ENCODE data around the gene COPG1. TPM values are rescaled to one million over a fixed set of nuclear protein-coding genes. Genes with fewer than 3 reads are reported as not detected.
A peak's percentile ranks its signal among the peaks of the same experiment; 100 is the strongest.

COPG1 gene
- total and polyA plus RNA-seq, 2 of the 13 experiments (the other 11 are each of a cell fraction or from before 2014, with no cell fraction given): 98.6 to 166 TPM

- TF ChIP-seq NR2F6 (IDR thresholded peaks at IDR 0.05) (peak; percentile 59; the same call in 1 of the 2 replicates), NR2F6 (CRISPR knock-in tag; IDR thresholded peaks at IDR 0.05) (no peak), ZNF317 (CRISPR knock-in tag; IDR thresholded peaks at IDR 0.05) (0 out of 2 replicates have a peak, but pooled peaks have one; percentile 36), SIN3A (IDR thresholded peaks at IDR 0.05; ENCODE audit: borderline replicate concordance, low read depth, low read length) (peak; percentile 38; the same call in 1 of the 2 replicates), ZBTB46 (CRISPR knock-in tag; IDR thresholded peaks at IDR 0.05; ENCODE audit: borderline replicate concordance) (no peak), SMYD3 (CRISPR knock-in tag; IDR thresholded peaks at IDR 0.05) (peak; percentile 49; the same call in 1 of the 2 replicates), ZKSCAN5 (CRISPR knock-in tag; IDR thresholded peaks at IDR 0.05) (peak; percentile 99), ZNF609 (CRISPR knock-in tag; IDR thresholded peaks at IDR 0.05; ENCODE audit: borderline replicate concordance) (peak; percentile 28; the same call in 1 of the 2 replicates), ZNF713 (CRISPR knock-in tag; IDR thresholded peaks at IDR 0.05) (no peak), TBX3 (IDR thresholded peaks at IDR 0.05; ENCODE audit: borderline replicate concordance) (no peak), NR2F1 (CRISPR knock-in tag; IDR thresholded peaks at IDR 0.05) (peak; percentile 40 to 46; a peak in 2 of 4 replicates), ZNF619 (CRISPR knock-in tag; IDR thresholded peaks at IDR 0.05) (peak; percentile 65; the same call in 1 of the 2 replicates), TFDP2 (CRISPR knock-in tag; IDR thresholded peaks at IDR 0.05) (peak; percentile 92), SP1 (IDR thresholded peaks at IDR 0.05) (no peak), SP1 (CRISPR knock-in tag; IDR thresholded peaks at IDR 0.05) (peak; percentile 72), MXD4 (CRISPR knock-in tag; IDR thresholded peaks at IDR 0.05) (0 out of 2 replicates have a peak, but pooled peaks have one; percentile 41), MTERF4 (CRISPR knock-in tag; IDR thresholded peaks at IDR 0.05) (peak; percentile 10; the same call in 1 of the 2 replicates), ZSCAN20 (CRISPR knock-in tag; IDR thresholded peaks at IDR 0.05; ENCODE audit: borderline replicate concordance) (no peak), ATF7 (IDR thresholded peaks at IDR 0.05) (no peak), ATF7 (CRISPR knock-in tag; IDR thresholded peaks at IDR 0.05) (0 out of 2 replicates have a peak, but pooled peaks have one; percentile 37), HDAC6 (IDR thresholded peaks at IDR 0.05; ENCODE audit: low read depth, low read length) (no peak), HNRNPK (IDR thresholded peaks at IDR 0.05; ENCODE audit: low read depth, low read length, poor library complexity, severe bottlenecking) (peak; percentile 100)
Measured at GRCh38 chr3:129278439-129278965, 29.1 kb downstream of the COPG1 start, which contains the start of gene HMCES (continued).
